NCI-H1694 (cell line): ENCODE measurements around the gene MAP1LC3B.

Experiments used
- DNase-seq: peaks from one replicate; lab custom pipeline; 2025; lab: John Stamatoyannopoulos, UW

Gene MAP1LC3B

GRCh38 chr16:87391950-87392820, at the start of gene MAP1LC3B:
Gene MAP1LC3B (plus strand): TSS chr16:87392336. CDS start chr16:87392428, 92 bp downstream.
- peak; percentile 75 for DNase-seq

GRCh38 chr16:87342504-87342903, 49.6 kb upstream of the MAP1LC3B start:
- no peak for DNase-seq

GRCh38 chr16:87342978-87343752, 49.0 kb upstream of the MAP1LC3B start:
- DNase-seq = no peak

DNA sequence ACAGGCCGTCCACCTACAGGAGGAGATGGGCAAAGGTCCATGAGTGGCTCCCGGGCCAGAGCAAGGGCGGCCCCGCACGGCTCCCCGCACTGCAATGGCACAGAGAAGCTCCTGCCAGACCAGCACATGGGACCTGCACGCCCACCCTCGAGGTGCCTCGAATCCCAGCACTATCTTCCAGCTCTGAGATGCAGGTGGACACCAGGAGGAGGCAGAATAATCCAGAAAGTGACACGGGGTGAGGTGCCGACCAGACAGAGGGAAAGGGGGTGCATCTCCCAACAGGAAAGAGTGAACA, 48.4 kb upstream of the MAP1LC3B start:
- DNase-seq = no peak

GRCh38 chr16:87344165-87344930, 47.8 kb upstream of the MAP1LC3B start:
- no peak for DNase-seq

DNA sequence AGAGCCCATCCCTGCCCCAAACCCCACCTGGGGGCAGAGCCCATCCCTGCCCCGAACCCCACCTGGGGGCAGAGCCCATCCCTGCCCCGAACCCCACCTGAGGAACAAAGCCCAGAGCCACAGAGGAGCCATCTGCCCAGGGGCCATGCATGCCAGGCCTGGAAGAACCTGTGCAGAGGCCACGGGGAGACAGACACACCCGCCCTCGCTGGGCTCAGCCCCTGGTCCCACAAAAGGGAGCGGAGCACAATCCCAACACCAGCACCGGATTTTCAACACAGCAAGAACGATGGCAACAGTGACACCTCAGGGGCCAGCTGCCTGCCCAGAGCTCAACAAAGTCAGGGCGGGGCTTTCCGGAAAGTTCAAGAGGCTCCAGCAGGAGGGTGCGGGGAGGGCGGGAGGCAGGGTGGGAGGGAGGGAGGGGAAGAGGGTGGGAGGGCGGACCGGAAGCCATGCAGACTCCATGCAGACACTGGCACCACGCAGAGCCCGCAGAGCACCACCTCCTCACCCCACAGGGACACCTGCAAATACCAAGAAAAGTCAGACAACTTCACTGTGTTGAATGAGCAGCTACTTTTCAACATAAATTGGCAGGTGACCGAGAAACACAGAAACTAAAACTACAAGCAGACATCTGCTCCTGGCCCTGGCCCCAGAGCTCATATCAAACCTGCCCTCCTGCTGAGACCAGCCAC, 47.1 kb upstream of the MAP1LC3B start:
- no peak for DNase-seq

DNA sequence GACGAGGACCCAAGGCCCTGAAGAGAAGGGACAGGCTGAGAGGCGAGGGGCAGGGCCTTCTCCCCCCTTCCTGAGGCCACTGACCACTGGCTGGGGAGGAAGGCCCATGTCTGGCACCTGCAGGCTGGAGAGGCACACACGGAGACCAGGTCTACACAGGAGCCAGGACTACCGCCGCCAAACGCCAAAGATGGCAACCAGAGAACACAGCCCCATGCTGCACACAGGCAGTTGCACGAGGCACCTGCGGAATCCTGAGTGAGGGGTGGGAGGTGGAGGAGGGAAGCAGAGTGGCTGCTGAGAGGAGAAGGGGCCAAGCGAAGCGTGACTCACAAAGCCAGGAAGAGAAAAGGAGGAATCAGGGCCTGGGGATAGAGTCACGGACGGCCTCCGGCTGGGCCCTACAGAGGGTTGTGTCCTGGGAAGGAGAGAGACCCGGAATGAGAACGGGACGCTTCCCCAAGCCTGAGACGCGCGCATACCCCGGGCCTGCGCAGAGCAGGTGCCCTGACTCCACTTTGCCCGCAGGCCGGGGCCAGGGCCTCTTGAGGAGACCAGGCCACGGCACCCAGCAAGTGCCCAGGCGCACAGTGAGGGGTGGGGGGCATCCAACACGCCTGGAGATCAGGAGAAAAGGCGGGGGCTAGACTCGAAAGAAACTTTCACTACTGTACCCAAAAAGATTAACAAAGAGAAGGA, 46.3 kb upstream of the MAP1LC3B start:
- no peak for DNase-seq

DNA sequence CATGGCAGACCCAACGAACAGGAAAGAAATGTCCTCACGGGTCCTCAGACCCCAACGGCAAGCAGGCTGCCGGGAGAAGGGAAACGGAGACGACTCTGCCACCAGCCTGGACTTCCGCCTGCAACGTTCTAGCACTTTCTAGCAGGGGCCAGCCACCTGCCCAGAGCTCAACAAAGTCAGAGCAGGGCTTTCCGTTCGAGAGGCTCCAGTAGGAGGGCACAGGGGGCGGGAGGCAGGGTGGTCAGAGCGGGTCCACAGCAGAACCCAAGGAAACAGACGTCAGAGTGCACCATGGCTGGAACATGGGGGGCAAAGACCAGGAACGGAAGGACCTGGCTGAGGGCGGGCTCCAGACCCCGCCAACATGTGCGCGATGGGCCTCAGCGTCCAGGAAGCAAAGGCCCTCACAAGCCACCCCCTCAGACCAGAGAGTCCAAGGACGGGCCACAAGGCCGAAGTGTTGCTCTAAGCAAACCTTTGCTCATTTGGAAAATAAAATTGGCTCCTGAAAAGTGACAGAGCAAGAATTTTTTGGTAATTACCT, 45.5 kb upstream of the MAP1LC3B start:
- DNase-seq = no peak

DNA sequence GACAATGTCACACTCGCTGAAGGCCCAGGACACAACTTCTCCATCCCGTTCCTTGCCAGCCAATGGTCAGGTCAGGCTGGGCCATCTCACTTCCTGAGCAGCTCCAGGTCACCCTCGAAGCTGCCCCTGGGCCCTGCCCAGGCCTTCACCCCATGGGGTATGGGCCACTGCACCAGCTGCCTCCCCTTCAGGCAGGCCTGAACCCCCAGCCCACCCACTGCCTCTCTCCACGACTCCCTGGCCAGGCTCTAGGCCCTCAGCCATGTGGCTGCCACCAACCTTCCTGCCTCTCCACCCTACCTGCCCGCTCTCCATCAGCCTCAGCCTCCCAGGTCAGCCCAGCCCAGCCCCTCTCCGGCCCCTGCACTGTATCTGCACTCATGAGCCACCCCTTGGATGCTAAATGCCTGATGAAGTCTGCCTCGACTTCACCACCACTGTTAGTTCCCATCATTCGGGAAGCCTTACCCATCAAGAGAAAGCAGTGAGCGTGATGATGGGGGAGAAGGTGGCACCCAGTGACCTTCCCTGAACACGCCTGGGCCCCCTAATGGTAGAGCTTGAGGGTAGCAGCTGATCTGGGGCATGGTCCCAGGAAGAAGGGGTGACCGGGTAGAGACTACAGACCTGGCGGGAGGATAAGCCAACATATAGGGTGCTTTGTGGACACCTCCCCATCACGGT, 44.1 kb upstream of the MAP1LC3B start:
- no peak for DNase-seq

DNA sequence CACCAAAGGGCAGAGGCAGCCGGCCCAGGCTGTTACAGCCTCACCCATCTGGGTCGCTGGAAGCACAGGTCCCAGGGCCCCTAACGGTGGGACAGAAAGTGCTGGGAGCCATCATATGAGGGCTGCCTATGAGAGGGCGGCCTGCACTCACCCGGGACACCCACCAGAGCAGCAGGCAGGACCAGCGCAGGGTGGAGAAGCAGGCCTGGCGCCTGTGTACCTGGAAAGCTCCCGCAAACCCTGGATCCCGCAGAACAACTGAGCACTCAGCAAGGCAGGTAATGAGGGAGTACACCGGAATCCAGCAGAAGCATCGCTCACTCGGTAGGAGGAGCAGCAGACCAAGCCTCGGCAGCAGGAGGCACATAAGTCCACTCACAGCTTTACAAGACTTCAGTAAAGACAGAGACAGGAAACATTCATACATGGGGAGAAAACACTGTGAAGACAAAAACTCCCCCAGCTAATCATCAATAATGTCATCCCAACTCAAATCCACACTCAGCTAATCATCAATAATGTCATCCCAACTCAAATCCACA, 43.4 kb upstream of the MAP1LC3B start:
- no peak for DNase-seq

GRCh38 chr16:87350031-87350430, 42.1 kb upstream of the MAP1LC3B start:
- DNase-seq = no peak

GRCh38 chr16:87350681-87351319, 41.3 kb upstream of the MAP1LC3B start:
- no peak for DNase-seq

GRCh38 chr16:87351320-87351698, 40.8 kb upstream of the MAP1LC3B start:
- no peak for DNase-seq

DNA sequence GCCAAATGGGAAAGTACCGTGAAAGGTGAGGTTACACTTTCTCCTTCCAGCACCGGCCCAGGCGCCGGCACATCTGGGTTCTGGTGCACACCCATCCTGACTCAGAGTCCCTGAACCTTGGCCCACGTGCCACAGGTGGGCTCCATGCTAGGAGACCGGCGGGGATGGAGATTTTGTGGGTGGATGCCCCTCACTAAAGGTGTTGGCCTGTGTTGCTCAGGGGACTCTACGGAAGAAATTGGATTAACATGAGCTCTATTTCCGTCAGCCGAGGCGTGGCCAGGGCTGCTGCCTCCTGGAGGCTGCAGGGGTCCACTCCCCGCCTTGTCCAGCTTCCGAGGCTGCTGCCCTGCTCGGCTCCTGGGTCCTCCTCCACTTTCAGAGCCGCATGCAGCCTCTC, 39.3 kb upstream of the MAP1LC3B start:
- no peak for DNase-seq

- DNase-seq = no peak
Observed at GRCh38 chr16:87353613-87354012, 38.5 kb upstream of the MAP1LC3B start.

- DNase-seq = no peak
Observed at GRCh38 chr16:87356491-87356853, 35.7 kb upstream of the MAP1LC3B start.

GRCh38 chr16:87358250-87358649, 33.9 kb upstream of the MAP1LC3B start:
- no peak for DNase-seq

DNA sequence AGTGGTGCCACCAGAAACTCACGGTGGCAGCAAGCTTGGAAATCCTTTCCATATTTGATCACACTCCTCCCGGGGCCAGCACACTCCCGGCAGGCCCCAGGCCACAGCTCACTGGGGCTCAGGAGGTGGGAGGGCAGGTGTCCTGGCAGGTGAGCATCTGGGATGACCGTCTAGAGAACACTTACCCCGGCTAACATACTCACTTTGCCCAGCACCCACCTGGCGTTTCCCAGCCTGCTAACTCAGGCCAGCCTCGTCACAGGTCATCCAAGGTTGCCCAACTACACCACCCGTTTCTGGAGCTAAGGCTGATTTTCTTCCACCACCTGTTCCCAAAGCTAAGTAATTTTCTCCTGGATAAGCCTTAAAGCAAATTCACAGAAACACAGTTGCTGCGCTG, 33.4 kb upstream of the MAP1LC3B start:
- DNase-seq = no peak

DNA sequence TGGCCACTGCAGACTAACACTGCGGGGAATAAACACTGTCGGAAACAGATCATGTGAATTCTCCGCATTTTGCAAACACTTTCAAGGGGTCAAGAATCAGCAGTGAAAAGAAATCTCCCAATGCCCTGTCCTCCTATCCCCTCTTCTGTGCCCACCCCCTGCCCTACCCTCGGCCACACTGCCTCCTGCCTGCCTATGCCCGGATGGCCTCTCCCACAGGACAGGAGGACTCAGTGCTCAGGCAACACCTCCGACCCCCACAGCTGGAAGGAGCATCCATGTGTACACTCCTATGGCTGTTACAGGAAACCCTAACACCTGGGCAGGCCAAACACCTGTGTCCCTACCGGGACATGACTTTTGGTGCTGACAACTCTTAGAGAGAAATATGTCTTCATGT, 33.0 kb upstream of the MAP1LC3B start:
- DNase-seq = no peak
